Measurements from ENCODE around the gene HIC1.

Gene HIC1

GRCh38 chr17:2082003-2082781 is 27.3 kb downstream of the HIC1 start:
- no peak for DNase-seq

- peak in 5 of 14 donors; percentile 33 to 45 (median 41) for DNase-seq
Observed at GRCh38 chr17:2083613-2084035, 28.7 kb downstream of the HIC1 start.

- no peak for DNase-seq
Observed at GRCh38 chr17:2084036-2084765, 29.3 kb downstream of the HIC1 start.

- no peak for DNase-seq
Observed at GRCh38 chr17:2084766-2085647, 30.1 kb downstream of the HIC1 start.

GRCh38 chr17:2085648-2085949 is 30.7 kb downstream of the HIC1 start:
- no peak for DNase-seq

- DNase-seq: no peak
Observed at GRCh38 chr17:2086306-2086705, 31.4 kb downstream of the HIC1 start.

GRCh38 chr17:2087597-2088211 is 32.8 kb downstream of the HIC1 start:
- DNase-seq: peak in 5 of 14 donors; percentile 15 to 46 (median 33)

- no peak for DNase-seq
Observed at GRCh38 chr17:2089021-2089422, 34.1 kb downstream of the HIC1 start.

- DNase-seq: no peak
Observed at GRCh38 chr17:2090210-2090641, 35.3 kb downstream of the HIC1 start.

GRCh38 chr17:2090804-2091534 is 36.1 kb downstream of the HIC1 start:
- peak in 3 of 14 donors; percentile 7 to 16 (median 15) for DNase-seq

GRCh38 chr17:2092253-2092652 is 37.4 kb downstream of the HIC1 start:
- DNase-seq: no peak

- DNase-seq: no peak
Observed at GRCh38 chr17:2093349-2093748, 38.4 kb downstream of the HIC1 start.

- DNase-seq: peak in 7 of 14 donors; percentile 7 to 74 (median 22)
Observed at GRCh38 chr17:2094891-2095535, 40.1 kb downstream of the HIC1 start.

- no peak for DNase-seq
Observed at GRCh38 chr17:2095536-2095910, 40.6 kb downstream of the HIC1 start.

- DNase-seq: peak in 1 of 14 donors; percentile 21
Observed at GRCh38 chr17:2101448-2102257, 46.8 kb downstream of the HIC1 start.

- DNase-seq: peak in 1 of 14 donors; percentile 73
Observed at GRCh38 chr17:2102931-2103809, 48.3 kb downstream of the HIC1 start.

- no peak for DNase-seq
Observed at GRCh38 chr17:2105663-2106062, 50.8 kb downstream of the HIC1 start.

- no peak for DNase-seq
Observed at GRCh38 chr17:2106308-2106955, 51.5 kb downstream of the HIC1 start.

- DNase-seq: no peak
Observed at GRCh38 chr17:2107050-2107449, 52.1 kb downstream of the HIC1 start.
